GM23248 (cell line): ENCODE results near the gene APBA2.

Experiments used
- EZH2 ChIP-seq: fragments of 200-600 bp; sonication (generic); IDR thresholded peaks from 2 replicates; pipeline ENCODE4 v1.6.1; 2018; ENCODE audit warnings: antibody characterized with exemption, mild to moderate bottlenecking; ENCODE audit not compliant: insufficient read depth, poor library complexity, severe bottlenecking
- EZH2phosphoT487 ChIP-seq: fragments of 200-600 bp; sonication (generic); IDR thresholded peaks from 2 replicates; pipeline ENCODE4 v1.6.1; 2018; ENCODE audit warnings: antibody characterized with exemption, moderate library complexity, mild to moderate bottlenecking, low read depth; ENCODE audit not compliant: insufficient read depth

- no peak for TF ChIP-seq EZH2
- TF ChIP-seq EZH2phosphoT487: no peak
Observed at GRCh38 chr15:29131840-29132420, 246.2 kb downstream of the APBA2 start.
